H1 (cell line): Measurements from ENCODE around the gene USP10.

Source experiments
- CHD2 ChIP-seq: IDR thresholded peaks from 2 replicates; pipeline ENCODE4 v1.6.1; 2012; ENCODE audit warnings: low read length, improper control_type of control experiment
- CREB1 ChIP-seq: IDR thresholded peaks from 2 replicates; pipeline ENCODE4 v1.6.1; 2012; ENCODE audit warnings: inconsistent platforms
- EGR1 ChIP-seq: IDR thresholded peaks from 2 replicates; pipeline ENCODE4 v1.6.1; 2011; ENCODE audit warnings: low read depth, low read length, borderline replicate concordance
- EP300 ChIP-seq, 2 experiments: IDR thresholded peaks; 1 replicate in 1 of 2; 2 replicates in 1 of 2; pipeline ENCODE4 v1.6.1; 2011 to 2012; ENCODE audit warnings: low read depth in 2 of 2, low read length in 2 of 2, mild to moderate bottlenecking in 2 of 2, borderline replicate concordance in 1 of 2, inconsistent platforms in 1 of 2, moderate library complexity in 1 of 2
- GTF2F1 ChIP-seq: IDR thresholded peaks from 2 replicates; pipeline ENCODE4 v1.6.1; 2012; ENCODE audit warnings: low read depth, low read length, improper control_type of control experiment, borderline replicate concordance
- POLR2A ChIP-seq, 2 experiments: IDR thresholded peaks; 1 replicate in 1 of 2; 2 replicates in 1 of 2; pipeline ENCODE4 v1.6.1; 2011; ENCODE audit warnings: low read depth in 2 of 2, low read length in 2 of 2, mild to moderate bottlenecking in 2 of 2; ENCODE audit errors: control extremely low read depth in 1 of 2
- POLR2AphosphoS5 ChIP-seq: IDR thresholded peaks from 2 replicates; pipeline ENCODE4 v1.6.1; 2011; ENCODE audit warnings: low read depth, low read length
- RNF2 ChIP-seq: fragments of 200-900, 300-1000 bp; sonication (generic); IDR thresholded peaks from 2 replicates; pipeline ENCODE4 v1.7.1; 2016; ENCODE audit warnings: borderline replicate concordance, low read depth, mild to moderate bottlenecking, antibody characterized with exemption, low read length; ENCODE audit not compliant: poor library complexity, severe bottlenecking; ENCODE audit errors: missing control alignments
- TF ChIP-seq, protein P1 (sequence below), 3 experiments: IDR thresholded peaks; 1 replicate in 2 of 3; 2 replicates in 1 of 3; pipeline versions ENCODE4 v1.5.1 to v1.6.1; 2011; ENCODE audit warnings: low read length in 3 of 3, mild to moderate bottlenecking in 3 of 3, inconsistent platforms in 2 of 3, low read depth in 1 of 3, moderate library complexity in 1 of 3; ENCODE audit not compliant: insufficient read depth in 1 of 3; ENCODE audit errors: control extremely low read depth in 1 of 3

DNA sequence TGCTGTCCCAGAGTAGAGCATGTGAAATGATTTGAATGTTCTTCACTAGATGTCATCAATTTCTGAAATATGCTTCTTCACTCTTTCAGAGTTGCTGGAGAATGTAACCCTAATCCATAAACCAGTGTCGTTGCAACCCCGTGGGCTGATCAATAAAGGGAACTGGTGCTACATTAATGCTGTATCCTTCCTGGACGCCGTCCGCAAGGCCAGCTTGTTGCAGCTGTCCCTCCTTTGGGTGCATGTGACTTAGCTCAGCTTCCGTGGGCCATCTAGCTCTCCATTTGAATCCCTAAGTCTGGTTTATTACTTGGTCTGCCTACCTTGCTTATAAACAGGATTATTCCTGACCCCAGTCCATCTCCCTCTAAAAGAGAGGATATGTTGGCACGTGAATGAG is 58.8 kb downstream of the USP10 start:
- TF ChIP-seq RNF2 (no peak), CREB1 (no peak), CHD2 (no peak), GTF2F1 (no peak), POLR2AphosphoS5 (no peak), EP300 (IDR thresholded peaks at IDR 0.05; ENCODE audit: borderline replicate concordance in 1 of 2, low read depth in 2 of 2, low read length in 2 of 2) (no peak), EGR1 (no peak), POLR2A (IDR thresholded peaks at IDR 0.05; ENCODE audit: control extremely low read depth in 1 of 2, low read depth in 2 of 2, low read length in 2 of 2) (no peak)
- TF ChIP-seq, protein P1, sequence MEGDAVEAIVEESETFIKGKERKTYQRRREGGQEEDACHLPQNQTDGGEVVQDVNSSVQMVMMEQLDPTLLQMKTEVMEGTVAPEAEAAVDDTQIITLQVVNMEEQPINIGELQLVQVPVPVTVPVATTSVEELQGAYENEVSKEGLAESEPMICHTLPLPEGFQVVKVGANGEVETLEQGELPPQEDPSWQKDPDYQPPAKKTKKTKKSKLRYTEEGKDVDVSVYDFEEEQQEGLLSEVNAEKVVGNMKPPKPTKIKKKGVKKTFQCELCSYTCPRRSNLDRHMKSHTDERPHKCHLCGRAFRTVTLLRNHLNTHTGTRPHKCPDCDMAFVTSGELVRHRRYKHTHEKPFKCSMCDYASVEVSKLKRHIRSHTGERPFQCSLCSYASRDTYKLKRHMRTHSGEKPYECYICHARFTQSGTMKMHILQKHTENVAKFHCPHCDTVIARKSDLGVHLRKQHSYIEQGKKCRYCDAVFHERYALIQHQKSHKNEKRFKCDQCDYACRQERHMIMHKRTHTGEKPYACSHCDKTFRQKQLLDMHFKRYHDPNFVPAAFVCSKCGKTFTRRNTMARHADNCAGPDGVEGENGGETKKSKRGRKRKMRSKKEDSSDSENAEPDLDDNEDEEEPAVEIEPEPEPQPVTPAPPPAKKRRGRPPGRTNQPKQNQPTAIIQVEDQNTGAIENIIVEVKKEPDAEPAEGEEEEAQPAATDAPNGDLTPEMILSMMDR (IDR thresholded peaks at IDR 0.05; ENCODE audit: control extremely low read depth in 1 of 3, insufficient read depth in 1 of 3, low read depth in 1 of 3, low read length in 3 of 3): no peak
